ENCODE measurements around the gene AMH. TPM values are rescaled to one million over a fixed set of nuclear protein-coding genes. Genes with fewer than 3 reads are reported as not detected.

Gene AMH
- polyA plus RNA-seq, 1 of the 3 experiments (the other 2 are of a cell fraction): 18.1 TPM

- Histone ChIP-seq H3K4me1 (ENCODE audit: control insufficient read depth in 1 of 2, insufficient read depth in 2 of 2, low read depth in 1 of 2, low read length in 1 of 2) (peaks cover 0 to 23% of the 10 kb centered on the region in 2 experiments; a peak in 1 of 4 replicates), H3K9ac (no peak overlapping the region), H3K4me3 (ENCODE audit: low read depth in 2 of 2, low read length in 1 of 2) (no peak overlapping the region), H3K36me3 (replicated peaks in 1 of 2; ENCODE audit: control insufficient read depth in 1 of 2, insufficient read depth in 2 of 2, low read length in 1 of 2) (peaks cover 5 to 51% of the 10 kb centered on the region in 2 experiments), H3K79me2 (ENCODE audit: insufficient read depth) (peaks cover 34% of the 10 kb centered on the region), H3K27me3 (ENCODE audit: insufficient read depth) (no peaks in the 10 kb centered on the region), H3F3A (replicated peaks; ENCODE audit: insufficient read depth) (peaks cover 24% of the 10 kb centered on the region), H3K4me2 (no peak overlapping the region), H4K20me1 (ENCODE audit: insufficient read depth) (peaks cover 18% of the 10 kb centered on the region; the same call in 1 of the 2 replicates), H2AFZ (ENCODE audit: low read depth) (no peak overlapping the region), H3K9me2 (no peaks in the 10 kb centered on the region), H3K27ac (ENCODE audit: low read depth in 2 of 2, low read length in 1 of 2) (no peak overlapping the region), H3K9me3 (no peaks in the 10 kb centered on the region)
- TF ChIP-seq ELF1 (IDR thresholded peaks at IDR 0.05) (no peak), FOXJ3 (CRISPR knock-in tag; IDR thresholded peaks at IDR 0.05) (no peak)
- 95% methylated on average over 43 of the region's 43 CpGs for WGBS (ENCODE audit: low lambda C conversion rate)
- CTCF ChIA-PET: interaction anchor here (0.8 to 8.1 kb wide), 7 partner anchors 9 to 86 kb away, joined by 3 to 107 read pairs (median 4); no protein-coding TSS in a partner anchor
- POLR2A ChIA-PET: interaction anchor here (0.6 to 1.2 kb wide), 3 partner anchors 19 to 209 kb away, joined by 3 read pairs; partner anchors contain the start of gene AMH
- no peak for DNase-seq
Observed at GRCh38 chr19:2230033-2230531, 19.0 kb upstream of the AMH start.

GRCh38 chr19:2230807-2231533 lies 18.2 kb upstream of the AMH start:
- H3K27ac ChIP-seq (ENCODE audit: low read depth in 2 of 2, low read length in 1 of 2): peak overlapping the region; percentile 11 to 50; a peak in 1 of 4 replicates
- WGBS (ENCODE audit: low lambda C conversion rate): 98% methylated on average over 6 of the region's 12 CpGs
- H3K36me3 ChIP-seq (replicated peaks in 1 of 2; ENCODE audit: control insufficient read depth in 1 of 2, insufficient read depth in 2 of 2, low read length in 1 of 2): peaks cover 5 to 46% of the 10 kb centered on the region in 2 experiments
- POLR2A ChIA-PET: interaction anchor here (0.7 to 1.2 kb wide), 3 partner anchors 12 to 85 kb away, joined by 3 read pairs; no protein-coding TSS in a partner anchor
- peaks cover 42% of the 10 kb centered on the region for H3K79me2 ChIP-seq (ENCODE audit: insufficient read depth)
- H3K9me2 ChIP-seq: no peaks in the 10 kb centered on the region
- H3K4me3 ChIP-seq (ENCODE audit: low read depth in 2 of 2, low read length in 1 of 2): no peak overlapping the region
- no peak overlapping the region for H2AFZ ChIP-seq (ENCODE audit: low read depth)
- no peak overlapping the region for H3K4me2 ChIP-seq
- no peaks in the 10 kb centered on the region for H3K27me3 ChIP-seq (ENCODE audit: insufficient read depth)
- H3K9ac ChIP-seq: no peak overlapping the region
- peaks cover 0 to 24% of the 10 kb centered on the region in 2 experiments; a peak in 1 of 4 replicates for H3K4me1 ChIP-seq (ENCODE audit: control insufficient read depth in 1 of 2, insufficient read depth in 2 of 2, low read depth in 1 of 2, low read length in 1 of 2)
- TF ChIP-seq MEF2A (IDR thresholded peaks at IDR 0.05; ENCODE audit: borderline replicate concordance, low read depth): no peak
- TF ChIP-seq FOXM1 (IDR thresholded peaks at IDR 0.05; ENCODE audit: low read depth): no peak
- TF ChIP-seq USF1 (IDR thresholded peaks at IDR 0.05; ENCODE audit: borderline replicate concordance, low read depth): no peak
- no peak for TF ChIP-seq EZH2phosphoT487 (IDR thresholded peaks at IDR 0.05; ENCODE audit: borderline replicate concordance, low read depth)
- TF ChIP-seq GATA2 (CRISPR knock-in tag; IDR thresholded peaks at IDR 0.05): no peak
- no peak for TF ChIP-seq USF2 (IDR thresholded peaks at IDR 0.05; ENCODE audit: borderline replicate concordance, low read depth, low read length)
- TF ChIP-seq RFX5 (IDR thresholded peaks at IDR 0.05; ENCODE audit: low read length): no peak
- TF ChIP-seq GABPA (IDR thresholded peaks at IDR 0.05; ENCODE audit: low read depth): no peak
- no peak for TF ChIP-seq NRF1 (IDR thresholded peaks at IDR 0.05; ENCODE audit: low read depth, low read length)
- TF ChIP-seq EP300 (IDR thresholded peaks at IDR 0.05; ENCODE audit: borderline replicate concordance in 1 of 2, low read depth in 1 of 2, low read length in 1 of 2): no peak
- TF ChIP-seq IRF3 (IDR thresholded peaks at IDR 0.05; ENCODE audit: low read depth, low read length): no peak
- TF ChIP-seq TAF1 (IDR thresholded peaks at IDR 0.05; ENCODE audit: borderline replicate concordance, low read depth, low read length): no peak
- TF ChIP-seq YY1 (IDR thresholded peaks at IDR 0.05; ENCODE audit: low read depth): no peak
- no peak; the same call in 1 of the 2 replicates for TF ChIP-seq SIN3A (IDR thresholded peaks at IDR 0.05; ENCODE audit: borderline replicate concordance, low read depth, low read length)
- no peak for TF ChIP-seq CTCF (IDR thresholded peaks at IDR 0.05)
- TF ChIP-seq NFIC (IDR thresholded peaks at IDR 0.05; ENCODE audit: borderline replicate concordance): no peak
- TF ChIP-seq MAX (IDR thresholded peaks at IDR 0.05; ENCODE audit: low read depth): no peak
- no peak for TF ChIP-seq TEAD4 (IDR thresholded peaks at IDR 0.05; ENCODE audit: borderline replicate concordance, insufficient read depth)
- H3K9me3 ChIP-seq: no peaks in the 10 kb centered on the region
- peaks cover 24% of the 10 kb centered on the region for H3F3A ChIP-seq (replicated peaks; ENCODE audit: insufficient read depth)
- peaks cover 18% of the 10 kb centered on the region; the same call in 1 of the 2 replicates for H4K20me1 ChIP-seq (ENCODE audit: insufficient read depth)
- no peak for DNase-seq
- CTCF ChIA-PET: interaction anchor here (0.8 to 8.1 kb wide), 9 partner anchors 9 to 85 kb away, joined by 3 to 107 read pairs (median 4); no protein-coding TSS in a partner anchor
